HUES64 (cell line): ENCODE measurements around the gene MALAT1.

ENCODE experiments used
- H3K27ac ChIP-seq: 2 replicates; pipeline ENCODE4 v1.7.0; 2013; ENCODE audit warnings: low read depth, low read length, inconsistent platforms
- H3K27me3 ChIP-seq: 2 replicates; pipeline ENCODE4 v1.6.1; 2013; ENCODE audit warnings: mild to moderate bottlenecking, low read length; ENCODE audit not compliant: insufficient read depth
- H3K36me3 ChIP-seq: 2 replicates; pipeline ENCODE4 v1.6.1; 2013; ENCODE audit warnings: mild to moderate bottlenecking, low read length; ENCODE audit not compliant: insufficient read depth
- H3K4me1 ChIP-seq: 2 replicates; pipeline ENCODE4 v1.6.1; 2013; ENCODE audit warnings: mild to moderate bottlenecking, low read length, moderate library complexity; ENCODE audit not compliant: insufficient read depth
- H3K4me3 ChIP-seq: 2 replicates; pipeline ENCODE4 v1.5.1; 2013; ENCODE audit warnings: mild to moderate bottlenecking, low read length, moderate library complexity
- H3K9ac ChIP-seq: 2 replicates; pipeline ENCODE4 v1.6.1; 2013; ENCODE audit warnings: mild to moderate bottlenecking, low read depth, low read length
- H3K9me3 ChIP-seq: 2 replicates; pipeline ENCODE4 v1.6.1; 2013; ENCODE audit warnings: low read depth, low read length; ENCODE audit not compliant: insufficient read depth
- WGBS: fragments of 150-250, 120-280 bp; methylation state at CpG from one replicate; pipeline ENCODE4 v1.1.7; 2013; ENCODE audit warnings: missing lambda C conversion rate; 5-methylcytosine and 5-hydroxymethylcytosine counted together

The MALAT1 gene

GRCh38 chr11:65492637-65493366 lies 6.0 kb upstream of the MALAT1 start:
- Histone ChIP-seq H3K4me3 (no peak overlapping the region), H3K36me3 (no peaks in the 10 kb centered on the region), H3K4me1 (peaks cover 72% of the 10 kb centered on the region), H3K27me3 (no peaks in the 10 kb centered on the region), H3K9ac (no peak overlapping the region), H3K9me3 (no peaks in the 10 kb centered on the region), H3K27ac (peak overlapping the region; percentile 34)
- WGBS: 69% methylated on average over 5 of the region's 6 CpGs

- 76% methylated on average over 12 of the region's 12 CpGs for WGBS
- Histone ChIP-seq H3K9ac (no peak overlapping the region), H3K27me3 (no peaks in the 10 kb centered on the region), H3K4me1 (peaks cover 65% of the 10 kb centered on the region), H3K36me3 (no peaks in the 10 kb centered on the region), H3K27ac (peak overlapping the region; percentile 34; the same call in 1 of the 2 replicates), H3K4me3 (no peak overlapping the region), H3K9me3 (no peaks in the 10 kb centered on the region)
Measured at GRCh38 chr11:65493367-65494176, 5.3 kb upstream of the MALAT1 start.

GRCh38 chr11:65496304-65497140 lies 2.3 kb upstream of the MALAT1 start:
- Histone ChIP-seq H3K36me3 (peaks cover 19% of the 10 kb centered on the region), H3K9me3 (no peaks in the 10 kb centered on the region), H3K27ac (peak overlapping the region; percentile 62), H3K9ac (peak overlapping the region; percentile 70), H3K4me1 (peaks cover 41% of the 10 kb centered on the region), H3K27me3 (no peaks in the 10 kb centered on the region), H3K4me3 (peak overlapping the region; percentile 53)
- WGBS: 71% methylated on average over 14 of the region's 15 CpGs

GRCh38 chr11:65497141-65498041 lies 1.5 kb upstream of the MALAT1 start:
- WGBS: 2% methylated on average over 61 of the region's 61 CpGs
- peak overlapping the region; percentile 96 for H3K4me3 ChIP-seq
- H3K27ac ChIP-seq: peak overlapping the region; percentile 99
- H3K4me1 ChIP-seq: peaks cover 32% of the 10 kb centered on the region
- peaks cover 27% of the 10 kb centered on the region for H3K36me3 ChIP-seq
- H3K9ac ChIP-seq: peak overlapping the region; percentile 100
- no peaks in the 10 kb centered on the region for H3K9me3 ChIP-seq
- no peaks in the 10 kb centered on the region for H3K27me3 ChIP-seq

DNA sequence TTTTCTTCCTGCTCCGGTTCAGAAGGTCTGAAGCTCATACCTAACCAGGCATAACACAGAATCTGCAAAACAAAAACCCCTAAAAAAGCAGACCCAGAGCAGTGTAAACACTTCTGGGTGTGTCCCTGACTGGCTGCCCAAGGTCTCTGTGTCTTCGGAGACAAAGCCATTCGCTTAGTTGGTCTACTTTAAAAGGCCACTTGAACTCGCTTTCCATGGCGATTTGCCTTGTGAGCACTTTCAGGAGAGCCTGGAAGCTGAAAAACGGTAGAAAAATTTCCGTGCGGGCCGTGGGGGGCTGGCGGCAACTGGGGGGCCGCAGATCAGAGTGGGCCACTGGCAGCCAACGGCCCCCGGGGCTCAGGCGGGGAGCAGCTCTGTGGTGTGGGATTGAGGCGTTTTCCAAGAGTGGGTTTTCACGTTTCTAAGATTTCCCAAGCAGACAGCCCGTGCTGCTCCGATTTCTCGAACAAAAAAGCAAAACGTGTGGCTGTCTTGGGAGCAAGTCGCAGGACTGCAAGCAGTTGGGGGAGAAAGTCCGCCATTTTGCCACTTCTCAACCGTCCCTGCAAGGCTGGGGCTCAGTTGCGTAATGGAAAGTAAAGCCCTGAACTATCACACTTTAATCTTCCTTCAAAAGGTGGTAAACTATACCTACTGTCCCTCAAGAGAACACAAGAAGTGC lies 661 bp upstream of the MALAT1 start:
- peaks cover 24% of the 10 kb centered on the region for H3K4me1 ChIP-seq
- peak overlapping the region; percentile 99 for H3K27ac ChIP-seq
- peak overlapping the region; percentile 96 for H3K4me3 ChIP-seq
- no peaks in the 10 kb centered on the region for H3K27me3 ChIP-seq
- peaks cover 35% of the 10 kb centered on the region for H3K36me3 ChIP-seq
- H3K9me3 ChIP-seq: no peaks in the 10 kb centered on the region
- 6% methylated on average over 24 of the region's 24 CpGs for WGBS
- H3K9ac ChIP-seq: peak overlapping the region; percentile 100

DNA sequence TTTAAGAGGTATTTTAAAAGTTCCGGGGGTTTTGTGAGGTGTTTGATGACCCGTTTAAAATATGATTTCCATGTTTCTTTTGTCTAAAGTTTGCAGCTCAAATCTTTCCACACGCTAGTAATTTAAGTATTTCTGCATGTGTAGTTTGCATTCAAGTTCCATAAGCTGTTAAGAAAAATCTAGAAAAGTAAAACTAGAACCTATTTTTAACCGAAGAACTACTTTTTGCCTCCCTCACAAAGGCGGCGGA lies 193 bp upstream of the MALAT1 start:
- Histone ChIP-seq H3K9ac (peak overlapping the region; percentile 100), H3K4me3 (peak overlapping the region; percentile 96), H3K27me3 (no peaks in the 10 kb centered on the region), H3K27ac (peak overlapping the region; percentile 99), H3K36me3 (peaks cover 40% of the 10 kb centered on the region), H3K4me1 (peaks cover 20% of the 10 kb centered on the region), H3K9me3 (no peaks in the 10 kb centered on the region)
- WGBS: 2% methylated on average over 4 of the region's 6 CpGs

GRCh38 chr11:65499713-65500386 lies 1.0 kb downstream of the MALAT1 start:
- Histone ChIP-seq H3K9ac (peak overlapping the region; percentile 100), H3K9me3 (no peaks in the 10 kb centered on the region), H3K36me3 (peaks cover 52% of the 10 kb centered on the region), H3K4me3 (peak overlapping the region; percentile 96), H3K4me1 (peaks cover 19% of the 10 kb centered on the region), H3K27ac (peak overlapping the region; percentile 99), H3K27me3 (no peaks in the 10 kb centered on the region)
- WGBS: 0% methylated on average over 3 of the region's 3 CpGs

- H3K36me3 ChIP-seq: peaks cover 59% of the 10 kb centered on the region
- under 1% methylated on average over 20 of the region's 20 CpGs for WGBS
- H3K4me3 ChIP-seq: peak overlapping the region; percentile 96
- H3K9ac ChIP-seq: peak overlapping the region; percentile 100
- no peaks in the 10 kb centered on the region for H3K27me3 ChIP-seq
- H3K9me3 ChIP-seq: no peaks in the 10 kb centered on the region
- peaks cover 25% of the 10 kb centered on the region for H3K4me1 ChIP-seq
- peak overlapping the region; percentile 99; the same call in 1 of the 2 replicates for H3K27ac ChIP-seq
Measured at GRCh38 chr11:65500387-65501185, 1.7 kb downstream of the MALAT1 start.

DNA sequence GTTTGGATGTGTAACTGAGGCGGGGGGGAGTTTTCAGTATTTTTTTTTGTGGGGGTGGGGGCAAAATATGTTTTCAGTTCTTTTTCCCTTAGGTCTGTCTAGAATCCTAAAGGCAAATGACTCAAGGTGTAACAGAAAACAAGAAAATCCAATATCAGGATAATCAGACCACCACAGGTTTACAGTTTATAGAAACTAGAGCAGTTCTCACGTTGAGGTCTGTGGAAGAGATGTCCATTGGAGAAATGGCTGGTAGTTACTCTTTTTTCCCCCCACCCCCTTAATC lies 2.3 kb downstream of the MALAT1 start:
- peak overlapping the region; percentile 100 for H3K9ac ChIP-seq
- peak overlapping the region; percentile 96 for H3K4me3 ChIP-seq
- 0% methylated on average over 1 of the region's 2 CpGs for WGBS
- peaks cover 26% of the 10 kb centered on the region for H3K4me1 ChIP-seq
- H3K9me3 ChIP-seq: no peaks in the 10 kb centered on the region
- no peaks in the 10 kb centered on the region for H3K27me3 ChIP-seq
- H3K27ac ChIP-seq: no peak overlapping the region; the same call in 1 of the 2 replicates
- H3K36me3 ChIP-seq: peaks cover 65% of the 10 kb centered on the region
